ENCODE data around the gene ARHGEF12. TPM values are rescaled to one million over a fixed set of nuclear protein-coding genes. Genes with fewer than 3 reads are reported as not detected.
A peak's percentile ranks its signal among the peaks of the same experiment; 100 is the strongest.

ARHGEF12 gene
- total RNA-seq, 1 experiment from 2014 or later: 132 TPM

DNA sequence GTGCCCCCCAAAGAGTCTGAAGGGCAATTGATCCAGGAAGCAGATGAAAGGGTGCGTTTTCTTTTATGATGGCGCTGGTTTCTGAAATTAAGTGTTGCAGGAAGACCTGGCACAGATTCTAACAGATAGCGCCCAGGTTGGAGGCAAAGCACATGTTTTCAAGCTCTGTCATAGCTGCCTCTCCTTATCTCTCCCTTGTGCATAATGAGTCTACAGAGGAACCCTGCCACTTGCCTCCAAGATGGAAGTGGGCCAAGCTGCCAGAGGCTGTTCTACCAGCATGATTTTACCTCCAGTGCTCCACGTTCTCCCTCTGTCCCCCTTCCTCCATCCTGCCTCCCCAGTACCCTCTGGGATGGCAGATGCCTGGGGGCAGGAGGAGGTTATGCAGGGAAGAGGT lies 41.1 kb upstream of the ARHGEF12 start:
- BruUV-seq (replicated peaks): no TSS peak
- ChIA-PET POLR2A (ENCODE audit: low non-redundant PET) (no interaction called here), CTCF (no interaction called here)
- no peak for TF ChIP-seq EZH2 (IDR thresholded peaks at IDR 0.05; ENCODE audit: borderline replicate concordance, low read depth, low read length, poor library complexity, severe bottlenecking)
- TF ChIP-seq, protein P1, sequence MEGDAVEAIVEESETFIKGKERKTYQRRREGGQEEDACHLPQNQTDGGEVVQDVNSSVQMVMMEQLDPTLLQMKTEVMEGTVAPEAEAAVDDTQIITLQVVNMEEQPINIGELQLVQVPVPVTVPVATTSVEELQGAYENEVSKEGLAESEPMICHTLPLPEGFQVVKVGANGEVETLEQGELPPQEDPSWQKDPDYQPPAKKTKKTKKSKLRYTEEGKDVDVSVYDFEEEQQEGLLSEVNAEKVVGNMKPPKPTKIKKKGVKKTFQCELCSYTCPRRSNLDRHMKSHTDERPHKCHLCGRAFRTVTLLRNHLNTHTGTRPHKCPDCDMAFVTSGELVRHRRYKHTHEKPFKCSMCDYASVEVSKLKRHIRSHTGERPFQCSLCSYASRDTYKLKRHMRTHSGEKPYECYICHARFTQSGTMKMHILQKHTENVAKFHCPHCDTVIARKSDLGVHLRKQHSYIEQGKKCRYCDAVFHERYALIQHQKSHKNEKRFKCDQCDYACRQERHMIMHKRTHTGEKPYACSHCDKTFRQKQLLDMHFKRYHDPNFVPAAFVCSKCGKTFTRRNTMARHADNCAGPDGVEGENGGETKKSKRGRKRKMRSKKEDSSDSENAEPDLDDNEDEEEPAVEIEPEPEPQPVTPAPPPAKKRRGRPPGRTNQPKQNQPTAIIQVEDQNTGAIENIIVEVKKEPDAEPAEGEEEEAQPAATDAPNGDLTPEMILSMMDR (conservative IDR thresholded peaks at IDR 0.05; ENCODE audit: low read depth, low read length): no peak
- intact Hi-C loops (cut with micrococcal nuclease; ENCODE audit: unreplicated experiment): no loop called here
- Histone ChIP-seq H3K9me3 (ENCODE audit: low read depth, low read length, poor library complexity, severe bottlenecking) (no peaks in the 10 kb centered on the region), H3K27me3 (replicated peaks; ENCODE audit: insufficient read depth, low read depth, low read length, poor library complexity) (peaks cover 8% of the 10 kb centered on the region), H3K36me3 (ENCODE audit: insufficient read depth, low read length, poor library complexity, severe bottlenecking) (no peaks in the 10 kb centered on the region), H3K4me3 (ENCODE audit: low read depth, low read length, poor library complexity, severe bottlenecking) (no peak overlapping the region), H3K27ac (ENCODE audit: low read depth, low read length, poor library complexity, severe bottlenecking) (no peak overlapping the region), H3K4me1 (ENCODE audit: insufficient read depth, low read length, poor library complexity, severe bottlenecking) (no peaks in the 10 kb centered on the region)
- peak; percentile 37 for DNase-seq (ENCODE audit: low spot score)

DNA sequence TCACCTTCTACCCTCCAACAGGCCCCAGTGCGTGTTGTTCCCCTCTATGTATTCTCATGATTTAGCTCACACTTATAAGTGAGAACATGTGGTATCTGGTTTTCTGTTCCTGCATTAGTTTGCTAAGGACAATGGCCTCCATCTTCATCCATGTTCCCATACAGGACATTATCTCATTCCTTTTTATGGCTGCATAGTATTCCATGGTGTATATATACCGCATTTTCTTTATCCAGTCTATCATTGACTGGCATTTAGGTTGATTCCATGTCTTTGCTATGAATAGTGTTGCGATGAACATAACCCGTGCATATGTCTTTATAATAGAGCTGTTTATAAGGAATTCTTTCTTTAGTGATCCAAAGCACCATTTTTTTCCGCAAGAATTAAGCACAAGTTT lies 39.7 kb upstream of the ARHGEF12 start:
- TF ChIP-seq, protein P1 (conservative IDR thresholded peaks at IDR 0.05; ENCODE audit: low read depth, low read length): no peak
- no peak for TF ChIP-seq EZH2 (IDR thresholded peaks at IDR 0.05; ENCODE audit: borderline replicate concordance, low read depth, low read length, poor library complexity, severe bottlenecking)
- intact Hi-C loops (cut with micrococcal nuclease; ENCODE audit: unreplicated experiment): no loop called here
- Histone ChIP-seq H3K4me3 (ENCODE audit: low read depth, low read length, poor library complexity, severe bottlenecking) (no peak overlapping the region), H3K4me1 (ENCODE audit: insufficient read depth, low read length, poor library complexity, severe bottlenecking) (no peaks in the 10 kb centered on the region), H3K36me3 (ENCODE audit: insufficient read depth, low read length, poor library complexity, severe bottlenecking) (no peaks in the 10 kb centered on the region), H3K27me3 (replicated peaks; ENCODE audit: insufficient read depth, low read depth, low read length, poor library complexity) (peaks cover 8% of the 10 kb centered on the region), H3K27ac (ENCODE audit: low read depth, low read length, poor library complexity, severe bottlenecking) (no peak overlapping the region), H3K9me3 (ENCODE audit: low read depth, low read length, poor library complexity, severe bottlenecking) (no peaks in the 10 kb centered on the region)
- ChIA-PET POLR2A (ENCODE audit: low non-redundant PET) (no interaction called here), CTCF (interaction anchor here (0.6 kb wide), 1 partner anchor 128 kb away, joined by 3 read pairs; no protein-coding TSS in a partner anchor)
- DNase-seq (ENCODE audit: low spot score): no peak
- no TSS peak for BruUV-seq (replicated peaks)

DNA sequence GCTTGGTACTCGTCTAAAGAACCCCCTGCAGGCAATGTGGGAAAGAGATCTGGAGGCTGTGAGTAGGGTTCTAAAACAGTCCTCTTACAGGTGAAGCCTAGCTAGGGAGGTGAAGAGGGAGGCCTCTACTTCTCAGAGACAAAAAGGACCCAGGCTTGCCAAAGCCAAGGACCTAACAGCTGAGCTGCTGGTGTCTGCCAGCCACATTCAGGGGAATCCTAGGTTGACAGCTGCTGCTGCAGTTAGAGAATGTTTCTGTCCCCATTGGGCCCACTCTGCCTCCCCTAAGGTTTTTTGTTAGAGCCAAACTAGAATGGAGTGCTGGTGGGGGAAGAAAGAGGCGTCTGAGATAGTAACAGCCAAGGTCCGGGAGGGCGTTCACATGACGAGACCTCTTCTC lies 37.8 kb upstream of the ARHGEF12 start:
- no peaks in the 10 kb centered on the region for H3K4me1 ChIP-seq (ENCODE audit: insufficient read depth, low read length, poor library complexity, severe bottlenecking)
- no peak for DNase-seq (ENCODE audit: low spot score)
- no peak overlapping the region for H3K4me3 ChIP-seq (ENCODE audit: low read depth, low read length, poor library complexity, severe bottlenecking)
- no peaks in the 10 kb centered on the region for H3K9me3 ChIP-seq (ENCODE audit: low read depth, low read length, poor library complexity, severe bottlenecking)
- H3K27me3 ChIP-seq (replicated peaks; ENCODE audit: insufficient read depth, low read depth, low read length, poor library complexity): peaks cover 8% of the 10 kb centered on the region
- no peak for TF ChIP-seq EZH2 (IDR thresholded peaks at IDR 0.05; ENCODE audit: borderline replicate concordance, low read depth, low read length, poor library complexity, severe bottlenecking)
- TF ChIP-seq, protein P1 (conservative IDR thresholded peaks at IDR 0.05; ENCODE audit: low read depth, low read length): no peak
- intact Hi-C loops (cut with micrococcal nuclease; ENCODE audit: unreplicated experiment): no loop called here
- ChIA-PET POLR2A (ENCODE audit: low non-redundant PET) (no interaction called here), CTCF (no interaction called here)
- no peak overlapping the region for H3K27ac ChIP-seq (ENCODE audit: low read depth, low read length, poor library complexity, severe bottlenecking)
- H3K36me3 ChIP-seq (ENCODE audit: insufficient read depth, low read length, poor library complexity, severe bottlenecking): no peaks in the 10 kb centered on the region
- no TSS peak for BruUV-seq (replicated peaks)
